ENCODE data around the gene RTF2. TPM values are rescaled to one million over a fixed set of nuclear protein-coding genes. Genes with fewer than 3 reads are reported as not detected.

RTF2 gene
- total and polyA plus RNA-seq, 2 of the 13 experiments (the other 11 are each of a cell fraction or from before 2014, with no cell fraction given), result 81.8 to 142 TPM

DNA sequence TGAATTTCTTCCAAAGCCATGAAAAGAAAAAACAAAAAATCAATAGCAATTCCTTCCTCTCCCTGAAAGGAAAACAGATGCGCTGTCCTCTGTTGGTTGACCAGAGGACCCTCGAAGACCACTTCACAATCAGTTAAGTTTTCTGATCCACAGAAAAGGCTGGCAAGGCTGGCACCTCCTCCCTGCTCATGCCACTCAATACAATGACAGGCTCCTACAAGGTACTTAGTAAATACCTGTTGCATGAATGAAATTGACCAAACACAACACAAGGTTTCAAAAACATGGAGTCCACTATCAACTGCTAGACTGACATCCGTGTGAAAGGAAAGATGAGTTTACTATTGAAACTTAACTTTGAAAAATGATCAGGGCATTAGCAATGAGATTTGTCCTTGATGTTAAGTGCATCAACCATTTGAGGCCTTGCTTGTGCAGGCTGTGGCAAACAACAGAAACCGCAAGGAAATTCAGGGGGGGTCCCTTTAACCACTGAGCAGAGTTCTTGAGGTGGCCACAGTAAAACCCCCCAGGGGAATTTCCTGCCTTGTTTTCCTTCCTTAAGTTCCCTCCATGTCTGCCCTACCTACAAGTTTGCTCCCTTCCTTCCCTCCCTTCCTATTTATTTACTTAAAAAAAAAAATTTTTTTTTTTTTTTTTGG is 27.9 kb upstream of the RTF2 start:
- CTCF ChIA-PET (ENCODE audit: low intra/inter-chr PET ratio, low total read pairs), result no interaction called here
- no peak for TF ChIP-seq KLF13 (CRISPR knock-in tag; IDR thresholded peaks at IDR 0.05)
- no peak for TF ChIP-seq ZNF572 (CRISPR knock-in tag; IDR thresholded peaks at IDR 0.05)
- TF ChIP-seq, protein P1, sequence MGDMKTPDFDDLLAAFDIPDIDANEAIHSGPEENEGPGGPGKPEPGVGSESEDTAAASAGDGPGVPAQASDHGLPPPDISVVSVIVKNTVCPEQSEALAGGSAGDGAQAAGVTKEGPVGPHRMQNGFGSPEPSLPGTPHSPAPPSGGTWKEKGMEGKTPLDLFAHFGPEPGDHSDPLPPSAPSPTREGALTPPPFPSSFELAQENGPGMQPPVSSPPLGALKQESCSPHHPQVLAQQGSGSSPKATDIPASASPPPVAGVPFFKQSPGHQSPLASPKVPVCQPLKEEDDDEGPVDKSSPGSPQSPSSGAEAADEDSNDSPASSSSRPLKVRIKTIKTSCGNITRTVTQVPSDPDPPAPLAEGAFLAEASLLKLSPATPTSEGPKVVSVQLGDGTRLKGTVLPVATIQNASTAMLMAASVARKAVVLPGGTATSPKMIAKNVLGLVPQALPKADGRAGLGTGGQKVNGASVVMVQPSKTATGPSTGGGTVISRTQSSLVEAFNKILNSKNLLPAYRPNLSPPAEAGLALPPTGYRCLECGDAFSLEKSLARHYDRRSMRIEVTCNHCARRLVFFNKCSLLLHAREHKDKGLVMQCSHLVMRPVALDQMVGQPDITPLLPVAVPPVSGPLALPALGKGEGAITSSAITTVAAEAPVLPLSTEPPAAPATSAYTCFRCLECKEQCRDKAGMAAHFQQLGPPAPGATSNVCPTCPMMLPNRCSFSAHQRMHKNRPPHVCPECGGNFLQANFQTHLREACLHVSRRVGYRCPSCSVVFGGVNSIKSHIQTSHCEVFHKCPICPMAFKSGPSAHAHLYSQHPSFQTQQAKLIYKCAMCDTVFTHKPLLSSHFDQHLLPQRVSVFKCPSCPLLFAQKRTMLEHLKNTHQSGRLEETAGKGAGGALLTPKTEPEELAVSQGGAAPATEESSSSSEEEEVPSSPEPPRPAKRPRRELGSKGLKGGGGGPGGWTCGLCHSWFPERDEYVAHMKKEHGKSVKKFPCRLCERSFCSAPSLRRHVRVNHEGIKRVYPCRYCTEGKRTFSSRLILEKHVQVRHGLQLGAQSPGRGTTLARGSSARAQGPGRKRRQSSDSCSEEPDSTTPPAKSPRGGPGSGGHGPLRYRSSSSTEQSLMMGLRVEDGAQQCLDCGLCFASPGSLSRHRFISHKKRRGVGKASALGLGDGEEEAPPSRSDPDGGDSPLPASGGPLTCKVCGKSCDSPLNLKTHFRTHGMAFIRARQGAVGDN (CRISPR knock-in tag; IDR thresholded peaks at IDR 0.05), result no peak
- no peak for TF ChIP-seq HDAC1 (CRISPR knock-in tag; IDR thresholded peaks at IDR 0.05)
- TF ChIP-seq, protein P2, sequence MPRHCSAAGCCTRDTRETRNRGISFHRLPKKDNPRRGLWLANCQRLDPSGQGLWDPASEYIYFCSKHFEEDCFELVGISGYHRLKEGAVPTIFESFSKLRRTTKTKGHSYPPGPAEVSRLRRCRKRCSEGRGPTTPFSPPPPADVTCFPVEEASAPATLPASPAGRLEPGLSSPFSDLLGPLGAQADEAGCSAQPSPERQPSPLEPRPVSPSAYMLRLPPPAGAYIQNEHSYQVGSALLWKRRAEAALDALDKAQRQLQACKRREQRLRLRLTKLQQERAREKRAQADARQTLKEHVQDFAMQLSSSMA (CRISPR knock-in tag; IDR thresholded peaks at IDR 0.05), result no peak
- no peak for TF ChIP-seq ZNF121 (CRISPR knock-in tag; IDR thresholded peaks at IDR 0.05)
- TF ChIP-seq ZNF615 (CRISPR knock-in tag; IDR thresholded peaks at IDR 0.05; ENCODE audit: borderline replicate concordance), result no peak
- TF ChIP-seq, protein P3, sequence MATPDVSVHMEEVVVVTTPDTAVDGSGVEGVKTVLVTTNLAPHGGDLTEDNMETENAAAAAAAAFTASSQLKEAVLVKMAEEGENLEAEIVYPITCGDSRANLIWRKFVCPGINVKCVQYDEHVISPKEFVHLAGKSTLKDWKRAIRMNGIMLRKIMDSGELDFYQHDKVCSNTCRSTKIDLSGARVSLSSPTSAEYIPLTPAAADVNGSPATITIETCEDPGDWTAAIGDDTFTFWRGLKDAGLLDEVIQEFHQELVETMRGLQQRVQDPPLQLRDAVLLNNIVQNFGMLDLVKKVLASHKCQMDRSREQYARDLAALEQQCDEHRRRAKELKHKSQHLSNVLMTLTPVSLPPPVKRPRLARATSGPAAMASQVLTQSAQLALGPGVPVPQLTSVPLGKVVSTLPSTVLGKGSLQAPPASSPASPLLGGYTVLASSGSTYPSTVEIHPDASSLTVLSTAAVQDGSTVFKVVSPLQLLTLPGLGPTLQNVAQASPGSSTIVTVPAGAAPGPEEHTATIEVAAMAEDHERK (CRISPR knock-in tag; IDR thresholded peaks at IDR 0.05; ENCODE audit: low read depth), result no peak
- no peak for TF ChIP-seq ZNF468 (CRISPR knock-in tag; IDR thresholded peaks at IDR 0.05)
- no peak for TF ChIP-seq RARG (CRISPR knock-in tag; IDR thresholded peaks at IDR 0.05; ENCODE audit: low read depth)
- no peak for TF ChIP-seq ETV5 (CRISPR knock-in tag; IDR thresholded peaks at IDR 0.05; ENCODE audit: borderline replicate concordance)

More for the DNA sequence above, 27.9 kb upstream of the RTF2 start:
- Histone ChIP-seq H3K9ac (ENCODE audit: insufficient read depth, low read depth, low read length) (no peak overlapping the region), H2AFZ (ENCODE audit: low read length) (no peak overlapping the region), H4K20me1 (ENCODE audit: insufficient read depth, low read length) (no peaks in the 10 kb centered on the region), H3K27ac (ENCODE audit: extremely low read length, insufficient read depth, low read length) (no peak overlapping the region), H3K4me2 (ENCODE audit: low read depth, low read length) (no peak overlapping the region), H3K9me3 (ENCODE audit: low read length) (no peaks in the 10 kb centered on the region), H3K79me2 (ENCODE audit: insufficient read depth, low read length) (no peaks in the 10 kb centered on the region), H3K36me3 (replicated peaks in 1 of 2; ENCODE audit: control insufficient read depth in 1 of 2, insufficient read depth in 2 of 2, low read length in 2 of 2) (no peaks in the 10 kb centered on the region), H3K4me3 (replicated peaks in 1 of 3; ENCODE audit: insufficient read depth in 1 of 3, low read depth in 2 of 3, low read length in 3 of 3) (no peak overlapping the region), H3K27me3 (ENCODE audit: control insufficient read depth in 1 of 2, insufficient read depth in 2 of 2, low read length in 2 of 2) (peaks cover 0 to 2% of the 10 kb centered on the region in 2 experiments; a peak in 1 of 5 replicates), H3K4me1 (ENCODE audit: insufficient read depth, low read length) (peaks cover 9% of the 10 kb centered on the region)
- no TSS peak for BruUV-seq (replicated peaks)
- POLR2A ChIA-PET, result no interaction called here
- ATAC-seq (no peak), DNase-seq (ENCODE audit: low spot score) (no peak), FAIRE-seq (no peak)
- intact Hi-C loops (cut with micrococcal nuclease; ENCODE audit: unreplicated experiment), result no loop called here
- in situ Hi-C loops (cut with HindIII; ENCODE audit: extremely low pct_ligation_motif_present, low pct_unique_long_range_greater_than_20kb), result no loop called here
- WGBS (ENCODE audit: low lambda C conversion rate), result 63% methylated on average over 4 of the region's 4 CpGs
